GM18861 (cell line): ENCODE results near the gene ABLIM1.

ENCODE experiments used
- ATAC-seq: cut with Tn5 transposase; IDR thresholded peaks from one replicate; pipeline ENCODE4 v1.9.1; 2021; ENCODE audit not compliant: unreplicated experiment

The ABLIM1 gene

DNA sequence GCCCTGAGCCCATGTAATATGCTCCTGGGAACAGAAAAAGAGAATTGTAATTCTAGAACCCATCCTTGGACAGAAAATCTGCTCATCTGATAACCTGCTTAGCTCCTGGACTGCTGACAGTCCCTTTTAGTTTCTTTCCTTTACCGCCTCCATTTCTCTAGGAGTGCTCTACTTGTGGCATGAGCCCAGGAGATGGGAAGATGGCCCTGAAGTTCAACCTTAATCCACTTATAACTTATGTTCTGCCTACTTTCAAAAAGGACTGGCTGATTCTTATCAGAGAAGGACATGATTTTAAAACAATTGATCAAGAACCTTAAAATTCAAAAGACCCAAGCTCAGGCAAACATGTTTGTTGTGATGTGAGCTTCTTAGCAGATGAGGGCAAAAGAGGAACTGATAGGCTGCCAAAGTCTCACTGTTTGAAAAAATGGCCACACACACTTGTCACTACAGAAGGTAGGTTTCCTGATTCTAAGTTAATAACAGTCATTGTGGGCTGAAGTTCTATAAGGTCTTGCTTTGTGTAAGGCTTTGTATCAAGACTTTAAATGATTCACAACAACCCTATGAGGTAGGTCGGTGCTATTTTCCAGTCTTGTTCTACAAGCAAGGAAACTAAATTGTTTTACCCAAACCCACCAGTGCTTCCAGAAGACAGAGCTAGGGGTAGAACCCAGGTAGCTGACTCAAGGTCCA is 159.5 kb downstream of the ABLIM1 start:
- ATAC-seq = peak; percentile 63

- ATAC-seq = no peak
Observed at GRCh38 chr10:114495303-114495702, 162.8 kb downstream of the ABLIM1 start.

- no peak for ATAC-seq
Observed at GRCh38 chr10:114492351-114493037, 165.6 kb downstream of the ABLIM1 start.

- no peak for ATAC-seq
Observed at GRCh38 chr10:114491933-114492332, 166.1 kb downstream of the ABLIM1 start.

GRCh38 chr10:114491419-114491818 is 166.7 kb downstream of the ABLIM1 start:
- ATAC-seq = no peak

GRCh38 chr10:114489521-114490310 is 168.4 kb downstream of the ABLIM1 start:
- ATAC-seq = no peak

DNA sequence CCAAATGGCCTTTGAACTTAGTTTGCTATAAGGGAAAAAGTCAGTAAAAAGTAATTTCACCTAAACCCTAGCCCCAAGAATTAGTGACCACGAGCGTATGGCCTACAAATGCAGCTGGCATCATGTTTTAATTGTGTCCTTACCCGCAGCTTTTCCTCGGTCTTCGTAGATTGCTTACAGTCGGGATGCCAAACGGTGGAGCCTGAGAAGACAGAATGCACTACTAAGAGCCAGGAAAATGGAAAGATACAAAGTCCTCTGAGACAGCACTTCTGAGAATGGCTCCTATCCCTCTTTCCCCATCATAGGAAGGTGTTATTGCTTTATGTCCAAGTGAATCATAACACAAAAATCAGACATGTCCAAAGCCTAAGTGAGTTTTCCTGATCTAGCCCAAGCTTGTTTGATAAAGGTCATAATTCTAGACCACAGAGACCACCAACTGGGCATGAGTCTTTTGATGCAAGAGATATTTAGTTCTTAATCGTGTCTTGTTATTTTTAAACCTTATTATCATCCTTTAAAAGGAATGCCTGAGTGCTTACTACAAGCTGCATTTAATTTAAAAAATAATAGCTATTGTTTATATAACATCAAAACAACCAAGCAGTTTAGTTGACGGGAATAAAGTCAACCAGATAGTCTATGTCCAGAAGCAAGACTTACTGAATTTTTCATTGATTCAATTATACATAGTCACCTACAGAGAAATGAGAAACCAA is 170.1 kb downstream of the ABLIM1 start:
- no peak for ATAC-seq

GRCh38 chr10:114486938-114487814 is 170.9 kb downstream of the ABLIM1 start:
- ATAC-seq = no peak

- ATAC-seq = no peak
Observed at GRCh38 chr10:114485696-114486400, 172.2 kb downstream of the ABLIM1 start.

DNA sequence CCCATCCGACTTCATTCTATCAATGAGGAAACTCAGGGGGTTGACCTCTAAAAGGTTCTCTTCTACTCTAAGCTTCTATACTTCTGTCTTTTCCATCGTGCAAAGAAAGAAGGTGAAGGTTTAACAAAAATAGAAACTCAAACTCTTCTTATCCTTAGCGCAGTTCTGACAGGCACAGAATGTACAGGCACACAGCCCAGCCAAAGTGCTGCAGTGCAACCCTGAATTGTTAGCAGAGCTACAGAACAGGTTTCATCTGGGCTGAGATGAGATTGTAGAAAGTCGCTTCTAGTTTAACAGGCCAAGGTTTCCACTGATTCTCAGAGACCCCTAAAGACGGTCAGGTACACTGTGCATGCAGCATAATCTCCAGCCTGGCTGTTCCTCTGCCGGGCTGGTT is 174.5 kb downstream of the ABLIM1 start:
- no peak for ATAC-seq

GRCh38 chr10:114482480-114483304 is 175.4 kb downstream of the ABLIM1 start:
- no peak for ATAC-seq

DNA sequence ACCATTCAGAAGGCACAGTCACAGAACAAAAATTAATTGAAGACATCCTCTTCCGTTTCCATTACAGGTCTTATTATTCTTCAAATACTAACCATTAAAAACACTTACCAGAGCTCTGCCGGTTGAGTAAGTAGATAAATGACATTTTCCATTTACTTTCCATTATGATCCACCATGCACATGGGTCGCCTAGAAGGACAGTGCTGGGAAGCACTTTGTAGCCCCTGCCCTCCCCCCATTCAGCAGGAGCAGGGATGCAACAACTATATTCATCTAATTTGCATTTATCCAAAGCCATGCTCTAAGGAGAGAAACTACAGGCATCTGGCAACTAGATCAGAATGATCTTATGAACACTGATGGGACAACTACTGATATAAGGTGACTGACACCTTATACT is 177.0 kb downstream of the ABLIM1 start:
- no peak for ATAC-seq

DNA sequence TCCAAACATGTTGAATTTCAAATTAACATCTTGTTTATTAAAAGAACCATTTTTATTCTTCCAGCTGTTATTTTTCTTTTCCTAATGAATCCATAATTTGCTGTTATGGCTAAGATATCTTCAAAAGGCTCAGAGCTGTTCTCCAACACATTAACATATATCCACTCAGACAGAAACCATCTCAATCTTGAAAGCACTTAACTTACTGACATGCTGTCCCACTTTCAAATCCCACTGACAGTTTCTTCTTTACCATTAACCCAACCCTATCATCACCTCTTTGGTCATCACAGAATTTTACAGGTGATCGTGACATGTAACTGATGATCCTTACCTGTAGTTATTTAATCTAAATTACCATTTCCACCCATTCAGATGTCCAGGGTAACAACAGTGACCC is 178.2 kb downstream of the ABLIM1 start:
- no peak for ATAC-seq

GRCh38 chr10:114479307-114479706 is 178.8 kb downstream of the ABLIM1 start:
- ATAC-seq = no peak

DNA sequence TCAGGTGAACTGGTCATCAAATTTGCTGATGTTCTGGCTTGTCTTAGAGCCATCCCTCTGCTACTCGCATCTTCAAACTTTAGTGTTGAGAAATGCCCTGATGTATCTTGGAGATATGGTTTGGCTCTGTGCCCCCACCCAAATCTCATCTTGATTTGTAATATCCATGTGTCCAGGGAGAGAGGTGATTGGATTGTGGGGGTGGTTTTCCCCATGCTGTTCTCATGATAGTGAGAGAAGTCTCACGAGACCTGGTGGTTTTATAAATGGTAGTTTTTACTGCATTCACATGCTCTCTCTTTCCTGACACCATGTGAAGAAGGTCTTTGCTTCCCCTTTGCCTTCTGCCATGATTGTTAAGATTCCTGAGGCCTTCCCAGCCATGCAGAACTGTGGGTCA is 179.8 kb downstream of the ABLIM1 start:
- no peak for ATAC-seq

DNA sequence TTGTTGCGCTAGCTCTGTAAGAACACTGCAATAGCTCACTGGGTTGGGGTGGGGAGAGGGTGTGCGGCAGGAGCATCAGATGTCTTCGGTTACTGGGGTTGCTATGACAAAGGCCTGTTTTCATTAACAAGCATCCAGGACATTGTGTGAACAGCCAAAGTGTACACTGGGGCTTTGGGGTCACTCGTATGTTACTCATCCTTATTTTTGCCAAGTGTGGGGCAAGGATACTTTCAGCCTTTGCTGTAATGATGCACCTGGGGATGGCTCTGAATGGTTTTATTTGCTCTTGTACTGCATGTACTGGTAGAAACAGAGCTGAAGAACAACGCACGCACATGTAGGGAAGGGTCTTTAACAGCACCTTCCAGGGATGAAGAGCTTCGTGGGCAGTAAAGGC is 180.8 kb downstream of the ABLIM1 start:
- no peak for ATAC-seq

GRCh38 chr10:114474989-114475388 is 183.1 kb downstream of the ABLIM1 start:
- ATAC-seq = no peak

DNA sequence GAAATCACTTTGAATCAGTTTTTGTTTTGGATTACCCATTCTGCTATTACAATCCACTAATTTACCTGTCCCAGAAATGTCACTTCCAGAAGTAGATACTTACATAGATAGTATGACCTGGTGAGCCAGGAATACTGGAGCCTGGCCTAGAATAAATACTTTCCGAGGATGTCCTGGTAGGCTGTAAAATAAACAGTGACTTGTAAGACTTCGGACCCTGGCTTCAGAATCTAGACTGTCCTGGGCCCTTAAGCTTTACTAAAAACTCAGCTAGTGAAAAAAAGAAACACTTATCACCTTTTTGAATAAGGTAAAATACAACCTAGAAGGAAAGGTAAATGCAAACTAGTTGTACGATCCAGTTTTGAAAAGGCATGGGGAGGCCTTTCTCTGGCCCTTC is 184.3 kb downstream of the ABLIM1 start:
- no peak for ATAC-seq

DNA sequence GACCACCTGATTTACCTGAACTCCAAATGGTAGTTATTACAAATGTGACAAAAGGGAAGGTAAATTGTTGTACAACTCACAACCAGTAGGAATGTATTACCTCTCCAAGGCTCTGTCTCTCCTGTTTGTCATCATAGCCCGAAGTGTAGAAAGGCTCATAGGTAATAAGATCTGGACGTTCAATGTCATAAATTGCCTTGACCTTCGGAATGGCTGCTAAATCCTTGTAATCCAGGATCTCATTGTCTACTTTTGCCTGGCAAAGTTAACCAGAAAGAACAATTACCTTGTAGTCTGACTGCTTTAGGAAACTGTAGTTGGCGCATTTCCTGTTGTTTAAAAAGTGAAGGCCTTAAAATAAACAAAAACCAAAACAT is 185.2 kb downstream of the ABLIM1 start:
- no peak for ATAC-seq
